PFSK-1 (cell line): ENCODE measurements around the gene TJAP1.

Experiments
- FOXP2 ChIP-seq: optimal IDR thresholded peaks from 2 replicates; pipeline ENCODE3; 2011; ENCODE audit warnings: borderline replicate concordance, control low read depth, inconsistent platforms; ENCODE audit not compliant: insufficient read depth; ENCODE audit errors: extremely low read length, extremely low read depth
- POLR2AphosphoS5 ChIP-seq: IDR thresholded peaks from 2 replicates; pipeline ENCODE4 v1.6.1; 2012; ENCODE audit warnings: low read depth, mild to moderate bottlenecking, control low read depth, low read length, moderate library complexity
- REST ChIP-seq, 2 experiments: IDR thresholded peaks; 2 replicates each; pipeline versions ENCODE4 v1.6.1 to v1.8.0; 2011 to 2012; ENCODE audit warnings: low read depth in 2 of 2, low read length in 2 of 2, control low read depth in 1 of 2, inconsistent platforms in 1 of 2, mild to moderate bottlenecking in 1 of 2, moderate library complexity in 1 of 2; ENCODE audit not compliant: insufficient read depth in 1 of 2
- SIN3A ChIP-seq: IDR thresholded peaks from 2 replicates; pipeline ENCODE4 v1.6.1; 2012; ENCODE audit warnings: mild to moderate bottlenecking, low read length, moderate library complexity, borderline replicate concordance; ENCODE audit not compliant: insufficient read depth
- TAF1 ChIP-seq: IDR thresholded peaks from 2 replicates; pipeline ENCODE4 v1.6.1; 2012; ENCODE audit warnings: low read length, control low read depth, borderline replicate concordance; ENCODE audit not compliant: insufficient read depth

TJAP1 gene

GRCh38 chr6:43433148-43433547, 44.2 kb upstream of the TJAP1 start:
- no peak for TF ChIP-seq REST (IDR thresholded peaks at IDR 0.05; ENCODE audit: insufficient read depth in 1 of 2, low read depth in 2 of 2, low read length in 2 of 2)
- no peak for TF ChIP-seq POLR2AphosphoS5

GRCh38 chr6:43434001-43434840, 43.1 kb upstream of the TJAP1 start:
- no peak for TF ChIP-seq TAF1
- no peak for TF ChIP-seq POLR2AphosphoS5
- TF ChIP-seq SIN3A: no peak
- TF ChIP-seq REST (IDR thresholded peaks at IDR 0.05; ENCODE audit: insufficient read depth in 1 of 2, low read depth in 2 of 2, low read length in 2 of 2): no peak
- TF ChIP-seq FOXP2: no peak

- no peak for TF ChIP-seq FOXP2
- TF ChIP-seq TAF1: no peak
- TF ChIP-seq SIN3A: no peak
- no peak for TF ChIP-seq REST (IDR thresholded peaks at IDR 0.05; ENCODE audit: insufficient read depth in 1 of 2, low read depth in 2 of 2, low read length in 2 of 2)
- TF ChIP-seq POLR2AphosphoS5: no peak
These were observed 42.4 kb upstream of the TJAP1 start for GRCh38 chr6:43434943-43435342.

- no peak for TF ChIP-seq SIN3A
- TF ChIP-seq FOXP2: no peak
- TF ChIP-seq POLR2AphosphoS5: no peak
- TF ChIP-seq TAF1: no peak
- TF ChIP-seq REST (IDR thresholded peaks at IDR 0.05; ENCODE audit: insufficient read depth in 1 of 2, low read depth in 2 of 2, low read length in 2 of 2): no peak
These were observed 41.5 kb upstream of the TJAP1 start for GRCh38 chr6:43435682-43436437.
